GM21737 (cell line): ENCODE measurements around the gene KCNF1.

Source experiments
- ATAC-seq: cut with Tn5 transposase; IDR thresholded peaks from one replicate; pipeline ENCODE4 v1.9.1; 2021; ENCODE audit warnings: mild to moderate bottlenecking, moderate library complexity; ENCODE audit not compliant: unreplicated experiment

Gene KCNF1

GRCh38 chr2:10901160-10901939 lies 10.4 kb upstream of the KCNF1 start:
- ATAC-seq = no peak

- ATAC-seq = no peak
Measured at GRCh38 chr2:10903861-10904210, 7.9 kb upstream of the KCNF1 start.

GRCh38 chr2:10904455-10904854 lies 7.3 kb upstream of the KCNF1 start:
- ATAC-seq = no peak

- no peak for ATAC-seq
Measured at GRCh38 chr2:10905006-10905861, 6.5 kb upstream of the KCNF1 start.

GRCh38 chr2:10905862-10906143 lies 5.9 kb upstream of the KCNF1 start:
- no peak for ATAC-seq

GRCh38 chr2:10906926-10907625 lies 4.7 kb upstream of the KCNF1 start:
- no peak for ATAC-seq

- no peak for ATAC-seq
Measured at GRCh38 chr2:10908195-10908594, 3.5 kb upstream of the KCNF1 start.

GRCh38 chr2:10909050-10909995 lies 2.4 kb upstream of the KCNF1 start:
- ATAC-seq = no peak

- ATAC-seq = no peak
Measured at GRCh38 chr2:10909996-10910341, 1.8 kb upstream of the KCNF1 start.

GRCh38 chr2:10910625-10911024 lies 1.1 kb upstream of the KCNF1 start:
- ATAC-seq = no peak

- ATAC-seq = no peak
Measured at GRCh38 chr2:10912076-10912731, 470 bp downstream of the KCNF1 start.

GRCh38 chr2:10912796-10913455 lies 1.2 kb downstream of the KCNF1 start:
- no peak for ATAC-seq

GRCh38 chr2:10913501-10914271 lies 2.0 kb downstream of the KCNF1 start:
- ATAC-seq = no peak

- no peak for ATAC-seq
Measured at GRCh38 chr2:10914272-10914693, 2.5 kb downstream of the KCNF1 start.

- ATAC-seq = no peak
Measured at GRCh38 chr2:10915236-10915635, 3.5 kb downstream of the KCNF1 start.

- no peak for ATAC-seq
Measured at GRCh38 chr2:10915731-10916276, 4.1 kb downstream of the KCNF1 start.

GRCh38 chr2:10916953-10917352 lies 5.2 kb downstream of the KCNF1 start:
- ATAC-seq = no peak

GRCh38 chr2:10917927-10918326 lies 6.2 kb downstream of the KCNF1 start:
- ATAC-seq = no peak
